Lung (tissue), 12 donors: Measurements from ENCODE around the gene SPAG4. TPM values are rescaled to one million over a fixed set of nuclear protein-coding genes. Genes with fewer than 3 reads are reported as not detected.

Experiments used
- ATAC-seq: fragments of 200-7000 bp; cut with Tn5 transposase; one replicate; pipeline ENCODE4 v1.9.1; 2020; ENCODE audit warnings: moderate number of reproducible peaks; ENCODE audit not compliant: insufficient read depth, low FRiP score
- DNase-seq, 3 donors: peaks; one replicate each; pipeline ENCODE4 v3.0.0-alpha.2; 2013 to 2017
- H3K27ac ChIP-seq, 2 donors: one replicate each; pipeline ENCODE4 v1.5.1; 2013; ENCODE audit warnings: mild to moderate bottlenecking in 2 of 2, moderate library complexity in 2 of 2, control low read depth in 1 of 2, inconsistent platforms in 1 of 2, low read depth in 1 of 2, low read length in 1 of 2
- H3K27me3 ChIP-seq, 3 donors: one replicate each; pipeline ENCODE4 v1.5.1; 2013; ENCODE audit warnings: low read length in 2 of 3; ENCODE audit not compliant: control insufficient read depth in 3 of 3, insufficient read depth in 3 of 3
- H3K36me3 ChIP-seq, 4 donors: one replicate each; pipeline ENCODE4 v1.5.1; 2013; ENCODE audit warnings: low read length in 4 of 4, mild to moderate bottlenecking in 1 of 4, moderate library complexity in 1 of 4; ENCODE audit not compliant: control insufficient read depth in 4 of 4, insufficient read depth in 4 of 4
- H3K4me1 ChIP-seq, 5 donors: one replicate each; pipeline ENCODE4 v1.5.1; 2013; ENCODE audit warnings: low read length in 5 of 5, mild to moderate bottlenecking in 2 of 5, moderate library complexity in 1 of 5; ENCODE audit not compliant: control insufficient read depth in 5 of 5, insufficient read depth in 5 of 5
- H3K4me3 ChIP-seq: one replicate; pipeline ENCODE4 v1.5.1; 2013; ENCODE audit warnings: mild to moderate bottlenecking, control low read depth, moderate library complexity
- H3K9ac ChIP-seq, 2 donors: one replicate each; pipeline ENCODE4 v1.5.1; 2013; ENCODE audit warnings: low read length in 2 of 2, control low read depth in 1 of 2; ENCODE audit not compliant: insufficient read depth in 1 of 2
- H3K9me3 ChIP-seq, 4 donors: one replicate each; pipeline ENCODE4 v1.5.1; 2013; ENCODE audit warnings: low read length in 3 of 4, mild to moderate bottlenecking in 1 of 4, moderate library complexity in 1 of 4; ENCODE audit not compliant: control insufficient read depth in 4 of 4, insufficient read depth in 3 of 4
- CTCF ChIP-seq: IDR thresholded peaks from 2 replicates; pipeline ENCODE4 v1.5.1; 2012; ENCODE audit warnings: mild to moderate bottlenecking; ENCODE audit errors: control extremely low read depth, extremely low read depth
- WGBS, 2 donors: extraction: QIAGEN DNeasy Blood & Tissue Kit; methylation state at CpG; one replicate each; pipeline ENCODE4 v1.1.7; 2013; 5-methylcytosine and 5-hydroxymethylcytosine counted together
- polyA plus RNA-seq, 2 donors: library from polyadenylated mRNA; stranded (reverse); fragments of 200-250 nt; gene quantifications; one replicate each; pipeline ENCODE4 v1.2.1, GENCODE V29; 2013
- total RNA-seq, 2 donors: library from RNA; depleted of rRNA in 1 of 2; stranded (reverse); fragments of >200 nt in 1 of 2; gene quantifications; one replicate each; pipeline ENCODE4 v1.2.1, GENCODE V29; 2014 to 2021
- donor health status: control.
- donor health status: control.
- donor health status: Bipolar disorder and iron deficiency.
- donor health status: healthy.
- donor health status: DM: yes; HTN: yes; CAD: no.

The SPAG4 gene
- total and polyA plus RNA-seq, 4 donors, result 1.9 to 5.7 (median 3.7) TPM

GRCh38 chr20:35601990-35602389, 13.6 kb upstream of the SPAG4 start:
- no peak for DNase-seq

GRCh38 chr20:35602851-35603495, 12.7 kb upstream of the SPAG4 start:
- WGBS, 2 donors, result 94 to 96% methylated on average over 15 of the region's 15 CpGs
- Histone ChIP-seq H3K4me3 (no peak overlapping the region), H3K27me3 (peaks cover 3 to 22% (median 5%) of the 10 kb centered on the region in 3 donors), H3K9me3 (no peaks in the 10 kb centered on the region), H3K4me1 (peaks cover 0 to 15% (median 0%) of the 10 kb centered on the region in 5 donors), H3K36me3 (no peaks in the 10 kb centered on the region), H3K9ac (no peak overlapping the region), H3K27ac (no peak overlapping the region)
- ATAC-seq (no peak), DNase-seq (no peak)
- TF ChIP-seq CTCF, result no peak

More at GRCh38 chr20:35601990-35602389, 13.6 kb upstream of the SPAG4 start:
- no peaks in the 10 kb centered on the region for H3K9me3 ChIP-seq
- H3K4me1 ChIP-seq, result peaks cover 0 to 15% (median 0%) of the 10 kb centered on the region in 5 donors
- no peak overlapping the region for H3K4me3 ChIP-seq
- no peak for TF ChIP-seq CTCF
- ATAC-seq, result no peak
- WGBS, 2 donors, result 30 to 43% methylated on average over 23 to 30 of the region's 30 CpGs
- H3K36me3 ChIP-seq, result no peaks in the 10 kb centered on the region
- H3K27ac ChIP-seq, result no peak overlapping the region
- peaks cover 3 to 22% (median 5%) of the 10 kb centered on the region in 3 donors for H3K27me3 ChIP-seq
- no peak overlapping the region for H3K9ac ChIP-seq

GRCh38 chr20:35603695-35604448, 11.8 kb upstream of the SPAG4 start:
- no peak for TF ChIP-seq CTCF
- Histone ChIP-seq H3K27ac (no peak overlapping the region), H3K4me1 (peaks cover 0 to 15% (median 0%) of the 10 kb centered on the region in 5 donors), H3K27me3 (peaks cover 3 to 22% (median 5%) of the 10 kb centered on the region in 3 donors), H3K36me3 (no peaks in the 10 kb centered on the region), H3K9me3 (no peaks in the 10 kb centered on the region), H3K4me3 (no peak overlapping the region), H3K9ac (no peak overlapping the region)
- DNase-seq (no peak), ATAC-seq (no peak)
- 90 to 96% methylated on average over 11 of the region's 11 CpGs for WGBS, 2 donors
